ENCODE measurements around the gene PADI3.

DNA sequence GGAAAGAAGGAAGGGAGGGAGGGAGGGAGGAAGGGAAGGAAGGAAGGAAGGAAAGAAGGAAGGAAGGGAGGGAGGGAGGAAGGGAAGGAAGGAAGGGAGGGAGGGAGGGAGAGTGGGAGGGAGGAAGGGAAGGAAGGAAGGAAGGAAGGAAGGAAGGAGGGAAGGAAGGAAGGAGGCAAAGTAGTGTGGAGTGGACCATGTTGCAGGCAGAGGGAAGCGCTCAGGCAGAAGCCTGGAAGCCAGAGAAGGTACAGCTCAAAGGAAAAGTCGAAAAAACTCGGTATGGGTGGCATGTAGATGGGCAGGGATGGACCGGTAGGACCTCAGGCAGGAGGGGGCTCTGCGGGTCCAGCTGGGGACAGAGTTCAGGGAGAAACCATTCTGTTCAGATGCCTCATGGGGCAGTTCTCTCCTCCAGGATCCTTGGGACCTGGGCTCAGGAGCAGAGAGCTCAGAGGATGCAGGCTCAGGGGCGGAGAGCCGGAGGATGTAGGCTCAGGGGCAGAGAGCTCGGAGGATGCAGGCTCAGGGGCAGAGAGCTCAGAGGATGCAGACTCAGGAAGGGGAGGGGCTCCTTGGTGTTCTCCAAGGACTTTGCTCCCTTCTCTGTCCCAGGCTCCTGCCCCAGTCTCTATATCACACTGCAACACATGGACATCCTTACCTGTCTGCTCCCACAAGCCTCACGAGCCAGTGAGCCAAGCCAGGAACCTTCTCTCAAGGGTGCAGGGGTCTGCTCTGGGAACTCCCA is 13.6 kb upstream of the PADI3 start:
- TF ChIP-seq CTCF (IDR thresholded peaks at IDR 0.05) (no peak), POLR2AphosphoS5 (IDR thresholded peaks at IDR 0.05) (no peak), POLR2A (IDR thresholded peaks at IDR 0.05) (no peak)
